Common myeloid progenitor, CD34-positive (primary cell): ENCODE data around the gene FGF18.

Source experiments
- CTCF ChIA-PET: fragments of 350-600 bp; sonication (Branson Sonifier 250); formaldehyde crosslinking; loops from one replicate; lab custom pipeline; 2021; ENCODE audit warnings: antibody characterized with exemption; lab: Charles Lee
- POLR2A ChIA-PET: fragments of 350-600 bp; sonication (Branson Sonifier 250); formaldehyde crosslinking; loops from one replicate; lab custom pipeline; 2021; ENCODE audit warnings: antibody characterized with exemption; lab: Charles Lee
- DNase-seq, 3 donors: peaks; one replicate each; pipeline versions ENCODE4 v3.0.0 to v3.0.0-alpha.2; 2013
- H3K27ac ChIP-seq, 2 experiments: 1 replicate in 1 of 2; 2 replicates in 1 of 2; pipeline ENCODE4 v1.7.0; 2013; ENCODE audit warnings: inconsistent platforms in 2 of 2, low read length in 2 of 2, mild to moderate bottlenecking in 2 of 2, low read depth in 1 of 2, moderate library complexity in 1 of 2; ENCODE audit not compliant: severe bottlenecking in 2 of 2, insufficient read depth in 1 of 2, poor library complexity in 1 of 2
- H3K27me3 ChIP-seq, 5 experiments: replicated peaks in 2 of 5; 1 replicate in 3 of 5; 2 replicates in 2 of 5; pipeline versions ENCODE4 v1.6.1 to v1.7.0; 2013; ENCODE audit warnings: low read length in 4 of 5, mild to moderate bottlenecking in 2 of 5, moderate library complexity in 2 of 5, inconsistent platforms in 1 of 5; ENCODE audit not compliant: insufficient read depth in 5 of 5, control insufficient read depth in 4 of 5
- H3K36me3 ChIP-seq, 4 experiments: 1 replicate in 2 of 4; 2 replicates in 2 of 4; pipeline versions ENCODE4 v1.6.1 to v1.7.0; 2013; ENCODE audit warnings: low read length in 3 of 4, control low read depth in 1 of 4, mild to moderate bottlenecking in 1 of 4; ENCODE audit not compliant: control insufficient read depth in 4 of 4, insufficient read depth in 4 of 4
- H3K4me1 ChIP-seq, 4 experiments: 1 replicate in 3 of 4; 2 replicates in 1 of 4; pipeline versions ENCODE4 v1.6.1 to v1.7.1; 2013; ENCODE audit warnings: low read length in 3 of 4, mild to moderate bottlenecking in 3 of 4, control low read depth in 1 of 4, inconsistent platforms in 1 of 4, moderate library complexity in 1 of 4; ENCODE audit not compliant: control insufficient read depth in 4 of 4, insufficient read depth in 4 of 4; ENCODE audit errors: control extremely low read depth in 1 of 4
- H3K4me3 ChIP-seq, 7 experiments: 1 replicate in 4 of 7; 2 replicates in 3 of 7; pipeline versions ENCODE4 v1.5.1 to v1.7.0; 2013; ENCODE audit warnings: mild to moderate bottlenecking in 7 of 7, low read length in 6 of 7, moderate library complexity in 6 of 7, inconsistent platforms in 2 of 7, low read depth in 2 of 7, control low read depth in 1 of 7; ENCODE audit not compliant: insufficient read depth in 4 of 7, control insufficient read depth in 1 of 7; ENCODE audit errors: extremely low read depth in 1 of 7
- H3K9me3 ChIP-seq, 5 experiments: 1 replicate in 4 of 5; 2 replicates in 1 of 5; pipeline versions ENCODE4 v1.6.1 to v1.7.1; 2013; ENCODE audit warnings: low read length in 4 of 5, mild to moderate bottlenecking in 2 of 5, inconsistent platforms in 1 of 5, low read depth in 1 of 5, moderate library complexity in 1 of 5; ENCODE audit not compliant: control insufficient read depth in 4 of 5, insufficient read depth in 2 of 5; ENCODE audit errors: control extremely low read depth in 1 of 5
- WGBS: methylation state at CpG from one replicate; pipeline ENCODE4 v1.1.5; 2013; ENCODE audit not compliant: insufficient coverage; 5-methylcytosine and 5-hydroxymethylcytosine counted together

The FGF18 gene

GRCh38 chr5:171422495-171422894 lies 3.0 kb downstream of the FGF18 start:
- peaks cover 0 to 28% (median 25%) of the 10 kb centered on the region in 4 experiments for H3K4me1 ChIP-seq

GRCh38 chr5:171422902-171423663 lies 3.6 kb downstream of the FGF18 start:
- CTCF ChIA-PET, result interaction anchor here (1.0 to 7.2 kb wide), 3 partner anchors 9 to 484 kb away, joined by 3 to 118 read pairs (median 3); no protein-coding TSS in a partner anchor
- peaks cover 0 to 25% (median 10%) of the 10 kb centered on the region in 5 experiments for H3K27me3 ChIP-seq

More at GRCh38 chr5:171422495-171422894, 3.0 kb downstream of the FGF18 start:
- no peak for DNase-seq
- 100% methylated on average over 2 of the region's 2 CpGs for WGBS
- ChIA-PET POLR2A (interaction anchor here (0.8 kb wide), 1 partner anchor 212 kb away, joined by 3 read pairs; no protein-coding TSS in a partner anchor), CTCF (interaction anchor here (1.5 to 7.2 kb wide), 2 partner anchors 57 to 485 kb away, joined by 3 to 118 read pairs; no protein-coding TSS in a partner anchor)
- H3K4me3 ChIP-seq, result no peak overlapping the region
- no peaks in the 10 kb centered on the region for H3K36me3 ChIP-seq
- no peaks in the 10 kb centered on the region for H3K9me3 ChIP-seq
- H3K27me3 ChIP-seq, result peaks cover 0 to 25% (median 10%) of the 10 kb centered on the region in 5 experiments
- H3K27ac ChIP-seq, result no peak overlapping the region

GRCh38 chr5:171424726-171425125 lies 5.3 kb downstream of the FGF18 start:
- no peaks in the 10 kb centered on the region for H3K9me3 ChIP-seq
- H3K4me3 ChIP-seq, result no peak overlapping the region
- H3K27me3 ChIP-seq, result peaks cover 0 to 21% (median 10%) of the 10 kb centered on the region in 5 experiments
- ChIA-PET CTCF (no interaction called here), POLR2A (no interaction called here)
- H3K36me3 ChIP-seq, result no peaks in the 10 kb centered on the region
- H3K4me1 ChIP-seq, result peaks cover 0 to 15% (median 12%) of the 10 kb centered on the region in 4 experiments
- DNase-seq, result no peak
- H3K27ac ChIP-seq, result no peak overlapping the region
- WGBS, result 86% methylated on average over 2 of the region's 5 CpGs

More at GRCh38 chr5:171422902-171423663, 3.6 kb downstream of the FGF18 start:
- WGBS, result 90% methylated on average over 15 of the region's 26 CpGs
- no peak overlapping the region for H3K4me3 ChIP-seq
- no peak for DNase-seq
- no peak overlapping the region for H3K27ac ChIP-seq
- peaks cover 0 to 28% (median 25%) of the 10 kb centered on the region in 4 experiments for H3K4me1 ChIP-seq
- H3K36me3 ChIP-seq, result no peaks in the 10 kb centered on the region
- no peaks in the 10 kb centered on the region for H3K9me3 ChIP-seq
- POLR2A ChIA-PET, result interaction anchor here (0.5 to 0.8 kb wide), 2 partner anchors 128 to 211 kb away, joined by 3 read pairs; no protein-coding TSS in a partner anchor

GRCh38 chr5:171425596-171426244 lies 6.3 kb downstream of the FGF18 start:
- no peak overlapping the region for H3K4me3 ChIP-seq
- no peaks in the 10 kb centered on the region for H3K9me3 ChIP-seq
- H3K27ac ChIP-seq, result no peak overlapping the region
- H3K36me3 ChIP-seq, result no peaks in the 10 kb centered on the region
- ChIA-PET POLR2A (no interaction called here), CTCF (no interaction called here)
- 97% methylated on average over 7 of the region's 14 CpGs for WGBS
- no peak for DNase-seq
- H3K4me1 ChIP-seq, result peaks cover 0 to 5% (median 4%) of the 10 kb centered on the region in 4 experiments
- peaks cover 0 to 15% (median 10%) of the 10 kb centered on the region in 5 experiments for H3K27me3 ChIP-seq

- Histone ChIP-seq H3K27me3 (peaks cover 0 to 9% (median 8%) of the 10 kb centered on the region in 5 experiments), H3K9me3 (no peaks in the 10 kb centered on the region), H3K36me3 (no peaks in the 10 kb centered on the region), H3K27ac (no peak overlapping the region), H3K4me3 (no peak overlapping the region), H3K4me1 (no peaks in the 10 kb centered on the region)
- no peak for DNase-seq
- CTCF ChIA-PET, result no interaction called here
- 97% methylated on average over 3 of the region's 4 CpGs for WGBS
- POLR2A ChIA-PET, result no interaction called here
Measured at GRCh38 chr5:171426266-171426665, 6.8 kb downstream of the FGF18 start.

- Histone ChIP-seq H3K27ac (no peak overlapping the region), H3K27me3 (peaks cover 0 to 7% (median 4%) of the 10 kb centered on the region in 5 experiments), H3K4me1 (no peaks in the 10 kb centered on the region), H3K4me3 (no peak overlapping the region), H3K36me3 (no peaks in the 10 kb centered on the region), H3K9me3 (no peaks in the 10 kb centered on the region)
- DNase-seq, result no peak
- 100% methylated on average over 8 of the region's 9 CpGs for WGBS
- POLR2A ChIA-PET, result no interaction called here
- CTCF ChIA-PET, result no interaction called here
Measured at GRCh38 chr5:171426680-171427079, 7.2 kb downstream of the FGF18 start.
